ENCODE measurements around the gene TENM4. TPM values are rescaled to one million over a fixed set of nuclear protein-coding genes. Genes with fewer than 3 reads are reported as not detected.

Gene TENM4
- total RNA-seq, 4 donors from 2014 or later, result 0.02 to 0.82 (median 0.23) TPM

DNA sequence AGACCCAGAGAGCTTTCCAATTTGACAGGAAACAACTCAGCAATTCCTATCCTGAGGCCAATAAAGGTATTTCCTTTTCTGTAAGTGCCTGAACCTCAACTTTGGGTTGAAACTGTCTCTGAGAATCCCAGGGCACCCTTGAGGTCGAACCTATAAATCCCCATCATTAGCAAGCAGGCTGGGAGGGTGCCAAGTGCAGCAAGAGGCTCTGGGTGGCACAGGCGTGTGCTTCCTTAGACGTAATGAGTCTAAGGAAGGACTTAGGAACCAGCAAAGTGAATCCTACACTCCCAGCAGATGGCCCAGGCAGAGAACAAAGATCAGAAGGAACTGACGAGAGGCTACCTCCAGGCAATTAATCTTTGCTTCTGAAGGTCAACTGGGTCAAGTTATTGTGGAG lies 631.9 kb downstream of the TENM4 start:
- in situ Hi-C loops (cut with MboI; ENCODE audit: low sequenced_read_pairs in 4 of 4), result no loop called here
- no peak overlapping the region for H3K4me3 ChIP-seq
- TF ChIP-seq POLR2A (IDR thresholded peaks at IDR 0.05), result no peak
- TF ChIP-seq, protein P1, sequence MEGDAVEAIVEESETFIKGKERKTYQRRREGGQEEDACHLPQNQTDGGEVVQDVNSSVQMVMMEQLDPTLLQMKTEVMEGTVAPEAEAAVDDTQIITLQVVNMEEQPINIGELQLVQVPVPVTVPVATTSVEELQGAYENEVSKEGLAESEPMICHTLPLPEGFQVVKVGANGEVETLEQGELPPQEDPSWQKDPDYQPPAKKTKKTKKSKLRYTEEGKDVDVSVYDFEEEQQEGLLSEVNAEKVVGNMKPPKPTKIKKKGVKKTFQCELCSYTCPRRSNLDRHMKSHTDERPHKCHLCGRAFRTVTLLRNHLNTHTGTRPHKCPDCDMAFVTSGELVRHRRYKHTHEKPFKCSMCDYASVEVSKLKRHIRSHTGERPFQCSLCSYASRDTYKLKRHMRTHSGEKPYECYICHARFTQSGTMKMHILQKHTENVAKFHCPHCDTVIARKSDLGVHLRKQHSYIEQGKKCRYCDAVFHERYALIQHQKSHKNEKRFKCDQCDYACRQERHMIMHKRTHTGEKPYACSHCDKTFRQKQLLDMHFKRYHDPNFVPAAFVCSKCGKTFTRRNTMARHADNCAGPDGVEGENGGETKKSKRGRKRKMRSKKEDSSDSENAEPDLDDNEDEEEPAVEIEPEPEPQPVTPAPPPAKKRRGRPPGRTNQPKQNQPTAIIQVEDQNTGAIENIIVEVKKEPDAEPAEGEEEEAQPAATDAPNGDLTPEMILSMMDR (IDR thresholded peaks at IDR 0.05 in 4 of 5, conservative IDR thresholded peaks at IDR 0.05 in 1 of 5), result no peak
- no peak overlapping the region for H3K27ac ChIP-seq
- no peaks in the 10 kb centered on the region for H3K4me1 ChIP-seq
- H3K9me3 ChIP-seq, result no peaks in the 10 kb centered on the region
- H3K36me3 ChIP-seq, result no peaks in the 10 kb centered on the region
- H3K27me3 ChIP-seq, result no peaks in the 10 kb centered on the region
- ATAC-seq, result no peak
- DNase-seq, result no peak
- intact Hi-C loops (cut with DNase I; ENCODE audit: low total_unique reads), result no loop called here

DNA sequence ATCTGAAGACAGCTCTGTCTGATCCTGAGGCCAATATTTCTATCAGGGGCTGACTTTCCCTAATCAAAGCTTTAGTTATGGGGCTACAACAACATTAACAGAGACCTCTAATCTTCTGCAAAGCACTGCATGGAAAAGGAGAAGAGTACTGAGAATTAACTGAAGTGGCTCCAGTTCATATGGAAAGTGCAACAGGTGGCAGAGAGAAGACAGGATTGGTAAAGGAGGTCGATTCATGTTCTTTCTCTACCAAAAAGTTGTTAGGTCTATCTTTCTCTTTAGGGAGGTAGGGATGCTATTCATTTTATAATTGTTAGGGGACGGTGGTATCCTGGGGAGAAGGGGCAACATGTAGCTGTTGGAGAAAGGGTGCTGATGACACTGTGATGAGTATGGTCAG lies 633.5 kb downstream of the TENM4 start:
- TF ChIP-seq, protein P1 (IDR thresholded peaks at IDR 0.05 in 4 of 5, conservative IDR thresholded peaks at IDR 0.05 in 1 of 5), result no peak
- no peak for DNase-seq
- Histone ChIP-seq H3K27ac (no peak overlapping the region), H3K9me3 (no peaks in the 10 kb centered on the region), H3K36me3 (no peaks in the 10 kb centered on the region), H3K27me3 (no peaks in the 10 kb centered on the region), H3K4me3 (no peak overlapping the region), H3K4me1 (no peaks in the 10 kb centered on the region)
- in situ Hi-C loops (cut with MboI; ENCODE audit: low sequenced_read_pairs in 4 of 4), result no loop called here
- intact Hi-C loops (cut with DNase I; ENCODE audit: low total_unique reads), result no loop called here
- ATAC-seq, result no peak

DNA sequence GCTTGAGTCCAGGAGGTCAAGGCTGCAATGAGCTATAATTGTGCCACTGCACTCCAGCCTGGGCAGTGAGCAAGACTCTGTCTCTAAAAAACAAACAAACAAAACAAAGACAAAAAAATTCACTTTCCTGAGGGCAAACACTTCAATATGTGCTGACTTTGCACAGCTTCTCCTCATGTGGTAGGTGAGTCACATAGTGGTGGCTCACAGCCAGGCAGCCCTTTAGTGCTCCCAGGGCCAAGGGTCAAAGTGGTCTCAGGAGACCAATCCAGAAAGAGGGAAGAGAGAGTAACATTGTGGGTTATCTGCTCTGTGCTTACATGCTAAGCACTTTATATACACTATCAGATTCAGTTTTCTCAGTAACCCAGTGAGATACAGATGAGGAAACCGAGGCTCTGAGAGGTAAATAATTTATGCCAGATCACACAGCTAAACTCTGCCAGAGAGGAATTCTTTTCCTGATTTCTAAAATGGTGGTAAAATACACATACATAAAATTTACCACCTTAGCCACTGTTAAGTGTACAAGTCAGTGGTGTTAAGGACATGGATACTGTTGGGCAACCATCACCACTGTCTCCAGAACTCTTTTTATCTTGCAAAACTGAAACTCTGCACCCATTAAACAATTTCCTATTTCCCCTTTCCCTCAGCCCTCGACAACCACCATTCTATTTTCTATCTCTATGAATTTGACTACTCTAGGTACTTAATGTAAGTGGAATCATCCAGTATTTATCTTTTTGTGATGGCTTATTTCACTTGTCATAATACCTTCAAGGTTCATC lies 634.4 kb downstream of the TENM4 start:
- ATAC-seq (no peak), DNase-seq (no peak)
- Histone ChIP-seq H3K27me3 (no peaks in the 10 kb centered on the region), H3K4me3 (no peak overlapping the region), H3K27ac (no peak overlapping the region), H3K4me1 (peaks cover 3 to 6% of the 10 kb centered on the region in 2 donors), H3K9me3 (no peaks in the 10 kb centered on the region), H3K36me3 (no peaks in the 10 kb centered on the region)
- intact Hi-C loops (cut with DNase I; ENCODE audit: low total_unique reads) (no loop called here), in situ Hi-C loops (cut with MboI; ENCODE audit: low sequenced_read_pairs in 4 of 4) (no loop called here)
- TF ChIP-seq, protein P1 (IDR thresholded peaks at IDR 0.05 in 4 of 5, conservative IDR thresholded peaks at IDR 0.05 in 1 of 5), result no peak
- no peak for TF ChIP-seq POLR2A (IDR thresholded peaks at IDR 0.05)

DNA sequence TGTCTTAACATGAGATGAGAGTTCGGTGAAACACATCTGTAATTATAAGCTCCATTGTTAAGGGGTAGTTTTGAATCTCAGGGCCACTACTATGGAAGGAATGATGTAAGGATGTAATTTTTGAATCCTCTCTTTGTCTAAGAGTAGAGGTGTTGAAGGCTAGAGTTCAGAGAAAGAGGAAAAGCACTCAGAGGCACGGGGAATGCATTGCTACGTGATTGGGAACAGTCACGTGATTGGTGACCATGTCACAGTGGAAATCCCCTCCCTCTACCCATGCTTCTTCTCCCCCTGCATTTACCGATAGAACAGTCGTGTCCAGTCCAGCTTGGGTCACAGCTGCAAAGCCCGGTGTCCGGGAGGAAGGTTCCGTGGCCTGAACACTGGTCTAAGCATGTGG lies 635.8 kb downstream of the TENM4 start:
- peaks cover 6 to 8% of the 10 kb centered on the region in 2 donors for H3K4me1 ChIP-seq
- H3K36me3 ChIP-seq, result no peaks in the 10 kb centered on the region
- H3K4me3 ChIP-seq, result no peak overlapping the region
- in situ Hi-C loops (cut with MboI; ENCODE audit: low sequenced_read_pairs in 4 of 4) (no loop called here), intact Hi-C loops (cut with DNase I; ENCODE audit: low total_unique reads) (no loop called here)
- H3K27me3 ChIP-seq, result no peaks in the 10 kb centered on the region
- ATAC-seq (no peak), DNase-seq (no peak)
- no peaks in the 10 kb centered on the region for H3K9me3 ChIP-seq
- TF ChIP-seq, protein P1 (IDR thresholded peaks at IDR 0.05 in 4 of 5, conservative IDR thresholded peaks at IDR 0.05 in 1 of 5), result no peak
- no peak overlapping the region for H3K27ac ChIP-seq

DNA sequence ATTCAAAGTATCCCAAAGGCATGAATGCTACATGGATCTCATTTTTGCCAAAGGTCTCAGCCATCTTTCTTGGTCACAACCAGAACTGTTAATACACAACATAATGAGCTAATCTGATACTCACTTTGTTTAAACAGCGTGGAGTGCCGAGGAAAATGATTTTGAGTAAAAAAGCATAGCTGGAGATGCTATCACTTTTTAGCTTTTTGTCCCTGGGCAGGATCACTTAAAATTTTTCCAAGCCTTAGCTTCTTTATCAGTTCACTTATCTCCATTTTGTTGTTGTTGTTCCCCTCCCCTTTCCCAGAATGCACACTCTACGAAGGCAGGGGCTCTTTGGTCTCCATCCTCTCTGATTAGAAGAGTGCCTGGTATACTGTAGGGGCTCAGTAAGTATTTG lies 636.8 kb downstream of the TENM4 start:
- DNase-seq (no peak), ATAC-seq (no peak)
- Histone ChIP-seq H3K4me1 (peaks cover 6 to 8% of the 10 kb centered on the region in 2 donors), H3K27me3 (no peaks in the 10 kb centered on the region), H3K36me3 (no peaks in the 10 kb centered on the region), H3K27ac (no peak overlapping the region), H3K4me3 (no peak overlapping the region), H3K9me3 (no peaks in the 10 kb centered on the region)
- intact Hi-C loops (cut with DNase I; ENCODE audit: low total_unique reads) (no loop called here), in situ Hi-C loops (cut with MboI; ENCODE audit: low sequenced_read_pairs in 4 of 4) (no loop called here)
- TF ChIP-seq, protein P1 (IDR thresholded peaks at IDR 0.05 in 4 of 5, conservative IDR thresholded peaks at IDR 0.05 in 1 of 5), result no peak
- no peak for TF ChIP-seq POLR2A (IDR thresholded peaks at IDR 0.05)

All from gastrocnemius medialis (tissue), 4 donors.